SK-N-SH treated with all-trans-retinoic acid at 6 μM for 48 hours (cell line): ENCODE measurements around the gene ZDHHC8.

Experiments
- ATAC-seq: fragments of 200-7000 bp; cut with Tn5 transposase; 3 replicates; pipeline ENCODE4 v1.9.1; 2020; ENCODE audit warnings: mild to moderate bottlenecking, moderate library complexity
- ARNTL ChIP-seq: fragments of 450-650 bp; formaldehyde crosslinking; IDR thresholded peaks from 2 replicates; pipeline ENCODE4 v1.5.0; 2020; ENCODE audit warnings: low read depth, mild to moderate bottlenecking, moderate library complexity, borderline replicate concordance
- BACH2 ChIP-seq: fragments of 250-450 bp; sonication (Bioruptor Pico); IDR thresholded peaks from 2 replicates; pipeline ENCODE4 v1.9.0; 2021; ENCODE audit warnings: mild to moderate bottlenecking, borderline replicate concordance
- CSDC2 ChIP-seq: fragments of 250-450 bp; sonication (Bioruptor Pico); IDR thresholded peaks from 2 replicates; pipeline ENCODE4 v1.5.0; 2020; ENCODE audit warnings: mild to moderate bottlenecking, moderate library complexity
- CSRNP3 ChIP-seq: fragments of 250-450 bp; sonication (Bioruptor Pico); IDR thresholded peaks from 2 replicates; pipeline ENCODE4 v1.5.1; 2021; ENCODE audit warnings: mild to moderate bottlenecking, moderate library complexity
- ESRRG ChIP-seq: fragments of 250-450 bp; sonication (Bioruptor Pico); IDR thresholded peaks from 2 replicates; pipeline ENCODE4 v1.6.1; 2021; ENCODE audit warnings: mild to moderate bottlenecking
- ISL1 ChIP-seq: fragments of 250-450 bp; sonication (Bioruptor Pico); IDR thresholded peaks from 2 replicates; pipeline ENCODE4 v2.1.2; 2022; ENCODE audit warnings: mild to moderate bottlenecking, moderate library complexity
- OSR1 ChIP-seq: fragments of 250-450 bp; sonication (Bioruptor Pico); IDR thresholded peaks from 2 replicates; pipeline ENCODE4 v1.8.0; 2022; ENCODE audit warnings: moderate library complexity, mild to moderate bottlenecking, inconsistent platforms
- POU6F1 ChIP-seq: fragments of 250-450 bp; sonication (Bioruptor Pico); IDR thresholded peaks from 2 replicates; pipeline ENCODE4 v1.8.0; 2021; ENCODE audit warnings: low read depth, mild to moderate bottlenecking, moderate library complexity, borderline replicate concordance
- PPARA ChIP-seq: fragments of 250-450 bp; sonication (Bioruptor Pico); IDR thresholded peaks from 2 replicates; pipeline ENCODE4 v1.5.0; 2020; ENCODE audit warnings: mild to moderate bottlenecking, borderline replicate concordance
- RARB ChIP-seq: fragments of 250-450 bp; sonication (Bioruptor Pico); IDR thresholded peaks from 2 replicates; pipeline ENCODE4 v1.8.0; 2021; ENCODE audit warnings: mild to moderate bottlenecking, moderate library complexity
- SNAI2 ChIP-seq: fragments of 250-450 bp; sonication (Bioruptor Pico); IDR thresholded peaks from 2 replicates; pipeline ENCODE4 v1.5.0; 2020; ENCODE audit warnings: mild to moderate bottlenecking, moderate library complexity
- TCF4 ChIP-seq: fragments of 250-450 bp; sonication (Bioruptor Pico); IDR thresholded peaks from 2 replicates; pipeline ENCODE4 v1.8.0; 2021; ENCODE audit warnings: mild to moderate bottlenecking, moderate library complexity, borderline replicate concordance
- TOX ChIP-seq: fragments of 250-450 bp; sonication (Bioruptor Pico); IDR thresholded peaks from 2 replicates; pipeline ENCODE4 v1.8.0; 2021; ENCODE audit warnings: mild to moderate bottlenecking, moderate library complexity, borderline replicate concordance
- ZC3H10 ChIP-seq: fragments of 250-450 bp; sonication (Bioruptor Pico); IDR thresholded peaks from 2 replicates; pipeline ENCODE4 v1.5.1; 2021; ENCODE audit warnings: mild to moderate bottlenecking, moderate library complexity
- ZFP3 ChIP-seq: fragments of 250-450 bp; sonication (Bioruptor Pico); IDR thresholded peaks from 2 replicates; pipeline ENCODE4 v1.5.0; 2020; ENCODE audit warnings: mild to moderate bottlenecking, moderate library complexity
- ZFP30 ChIP-seq: fragments of 450-650 bp; formaldehyde crosslinking; IDR thresholded peaks from 2 replicates; pipeline ENCODE4 v1.5.0; 2022; ENCODE audit warnings: mild to moderate bottlenecking, moderate library complexity
- ZNF565 ChIP-seq: fragments of 450-650 bp; formaldehyde crosslinking; conservative IDR thresholded peaks from 2 replicates; pipeline ENCODE4 v1.5.0; 2020; ENCODE audit warnings: low read depth, mild to moderate bottlenecking, moderate library complexity
- ZNF70 ChIP-seq: fragments of 450-650 bp; formaldehyde crosslinking; IDR thresholded peaks from 2 replicates; pipeline ENCODE4 v1.5.0; 2020; ENCODE audit warnings: mild to moderate bottlenecking, moderate library complexity
- ZNF8 ChIP-seq: fragments of 450-650 bp; formaldehyde crosslinking; IDR thresholded peaks from 2 replicates; pipeline ENCODE4 v1.5.0; 2020; ENCODE audit warnings: mild to moderate bottlenecking, moderate library complexity
- TF ChIP-seq, protein P1 (sequence below): fragments of 250-450 bp; sonication (Bioruptor Pico); IDR thresholded peaks from 2 replicates; pipeline ENCODE4 v1.8.0; 2020; ENCODE audit warnings: mild to moderate bottlenecking, moderate library complexity, borderline replicate concordance
- TF ChIP-seq, protein P2 (sequence below): fragments of 250-450 bp; sonication (Bioruptor Pico); IDR thresholded peaks from 2 replicates; pipeline ENCODE4 v1.5.0; 2020; ENCODE audit warnings: mild to moderate bottlenecking, moderate library complexity
- TF ChIP-seq, protein P3 (sequence below): fragments of 250-450 bp; sonication (Bioruptor Pico); IDR thresholded peaks from 2 replicates; pipeline ENCODE4 v1.5.1; 2020; ENCODE audit warnings: low read depth, mild to moderate bottlenecking, moderate library complexity

ZDHHC8 gene

GRCh38 chr22:20132686-20133246 is 1.2 kb downstream of the ZDHHC8 start:
- no peak for TF ChIP-seq ESRRG
- TF ChIP-seq CSDC2 (CRISPR knock-in tag), result no peak
- no peak for TF ChIP-seq BACH2 (CRISPR knock-in tag)
- TF ChIP-seq ZFP30, result no peak
- TF ChIP-seq ARNTL (CRISPR knock-in tag), result no peak
- no peak for TF ChIP-seq OSR1
- TF ChIP-seq RARB (CRISPR knock-in tag), result no peak
- no peak for TF ChIP-seq ZNF8 (CRISPR knock-in tag)
- TF ChIP-seq TCF4 (CRISPR knock-in tag), result no peak
- TF ChIP-seq, protein P1, sequence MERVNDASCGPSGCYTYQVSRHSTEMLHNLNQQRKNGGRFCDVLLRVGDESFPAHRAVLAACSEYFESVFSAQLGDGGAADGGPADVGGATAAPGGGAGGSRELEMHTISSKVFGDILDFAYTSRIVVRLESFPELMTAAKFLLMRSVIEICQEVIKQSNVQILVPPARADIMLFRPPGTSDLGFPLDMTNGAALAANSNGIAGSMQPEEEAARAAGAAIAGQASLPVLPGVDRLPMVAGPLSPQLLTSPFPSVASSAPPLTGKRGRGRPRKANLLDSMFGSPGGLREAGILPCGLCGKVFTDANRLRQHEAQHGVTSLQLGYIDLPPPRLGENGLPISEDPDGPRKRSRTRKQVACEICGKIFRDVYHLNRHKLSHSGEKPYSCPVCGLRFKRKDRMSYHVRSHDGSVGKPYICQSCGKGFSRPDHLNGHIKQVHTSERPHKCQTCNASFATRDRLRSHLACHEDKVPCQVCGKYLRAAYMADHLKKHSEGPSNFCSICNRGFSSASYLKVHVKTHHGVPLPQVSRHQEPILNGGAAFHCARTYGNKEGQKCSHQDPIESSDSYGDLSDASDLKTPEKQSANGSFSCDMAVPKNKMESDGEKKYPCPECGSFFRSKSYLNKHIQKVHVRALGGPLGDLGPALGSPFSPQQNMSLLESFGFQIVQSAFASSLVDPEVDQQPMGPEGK, result no peak
- TF ChIP-seq, protein P2, sequence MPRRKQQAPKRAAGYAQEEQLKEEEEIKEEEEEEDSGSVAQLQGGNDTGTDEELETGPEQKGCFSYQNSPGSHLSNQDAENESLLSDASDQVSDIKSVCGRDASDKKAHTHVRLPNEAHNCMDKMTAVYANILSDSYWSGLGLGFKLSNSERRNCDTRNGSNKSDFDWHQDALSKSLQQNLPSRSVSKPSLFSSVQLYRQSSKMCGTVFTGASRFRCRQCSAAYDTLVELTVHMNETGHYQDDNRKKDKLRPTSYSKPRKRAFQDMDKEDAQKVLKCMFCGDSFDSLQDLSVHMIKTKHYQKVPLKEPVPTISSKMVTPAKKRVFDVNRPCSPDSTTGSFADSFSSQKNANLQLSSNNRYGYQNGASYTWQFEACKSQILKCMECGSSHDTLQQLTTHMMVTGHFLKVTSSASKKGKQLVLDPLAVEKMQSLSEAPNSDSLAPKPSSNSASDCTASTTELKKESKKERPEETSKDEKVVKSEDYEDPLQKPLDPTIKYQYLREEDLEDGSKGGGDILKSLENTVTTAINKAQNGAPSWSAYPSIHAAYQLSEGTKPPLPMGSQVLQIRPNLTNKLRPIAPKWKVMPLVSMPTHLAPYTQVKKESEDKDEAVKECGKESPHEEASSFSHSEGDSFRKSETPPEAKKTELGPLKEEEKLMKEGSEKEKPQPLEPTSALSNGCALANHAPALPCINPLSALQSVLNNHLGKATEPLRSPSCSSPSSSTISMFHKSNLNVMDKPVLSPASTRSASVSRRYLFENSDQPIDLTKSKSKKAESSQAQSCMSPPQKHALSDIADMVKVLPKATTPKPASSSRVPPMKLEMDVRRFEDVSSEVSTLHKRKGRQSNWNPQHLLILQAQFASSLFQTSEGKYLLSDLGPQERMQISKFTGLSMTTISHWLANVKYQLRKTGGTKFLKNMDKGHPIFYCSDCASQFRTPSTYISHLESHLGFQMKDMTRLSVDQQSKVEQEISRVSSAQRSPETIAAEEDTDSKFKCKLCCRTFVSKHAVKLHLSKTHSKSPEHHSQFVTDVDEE (CRISPR knock-in tag), result no peak
- no peak for TF ChIP-seq TOX (CRISPR knock-in tag)
- TF ChIP-seq POU6F1 (CRISPR knock-in tag), result no peak
- no peak for TF ChIP-seq SNAI2 (CRISPR knock-in tag)
- no peak for TF ChIP-seq PPARA (CRISPR knock-in tag)
- no peak for TF ChIP-seq CSRNP3 (CRISPR knock-in tag)
- TF ChIP-seq ISL1, result no peak
- TF ChIP-seq ZNF565, result no peak
- TF ChIP-seq, all 23 proteins: peak for 0
- ATAC-seq, result no peak

DNA sequence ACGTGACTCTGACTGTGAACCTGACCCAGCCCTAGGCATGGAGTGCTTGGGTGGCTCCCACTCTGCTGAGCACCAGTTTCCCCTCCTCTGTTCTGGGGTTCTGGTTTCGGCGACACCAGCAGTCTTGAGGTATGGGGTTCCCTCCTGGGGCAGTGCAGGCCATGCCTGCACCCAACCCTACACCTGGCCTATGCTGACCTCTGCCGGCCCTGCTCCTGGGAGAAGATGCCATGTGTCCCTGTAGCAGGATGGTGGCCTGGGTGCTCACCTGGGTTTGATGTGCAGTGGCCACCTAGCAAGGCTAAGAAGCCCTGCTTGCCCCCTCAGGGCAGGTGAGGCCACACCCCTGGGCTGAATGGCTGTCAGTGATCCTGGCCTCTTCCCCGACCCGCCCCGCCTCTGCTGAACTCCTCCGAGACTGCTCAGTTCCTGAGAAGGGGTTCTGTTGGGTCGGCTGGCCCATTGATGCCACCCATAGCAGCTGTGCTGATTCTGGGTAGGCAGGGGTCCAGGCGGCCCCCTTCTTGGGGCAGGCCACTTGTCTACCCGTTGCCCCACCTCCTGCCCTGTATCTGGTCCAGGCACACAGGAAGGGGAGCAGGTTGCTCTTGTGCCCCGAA is 2.4 kb downstream of the ZDHHC8 start:
- TF ChIP-seq ESRRG (no peak), ZFP3 (no peak), ZFP30 (no peak), TCF4 (CRISPR knock-in tag) (no peak), POU6F1 (CRISPR knock-in tag) (no peak), OSR1 (no peak), SNAI2 (CRISPR knock-in tag) (no peak), RARB (CRISPR knock-in tag) (no peak), CSDC2 (CRISPR knock-in tag) (no peak), ZNF70 (CRISPR knock-in tag) (no peak), CSRNP3 (CRISPR knock-in tag) (no peak), PPARA (CRISPR knock-in tag) (no peak), TOX (CRISPR knock-in tag) (no peak), ZC3H10 (CRISPR knock-in tag) (no peak), ZNF8 (CRISPR knock-in tag) (no peak), ZNF565 (no peak)
- TF ChIP-seq, protein P3, sequence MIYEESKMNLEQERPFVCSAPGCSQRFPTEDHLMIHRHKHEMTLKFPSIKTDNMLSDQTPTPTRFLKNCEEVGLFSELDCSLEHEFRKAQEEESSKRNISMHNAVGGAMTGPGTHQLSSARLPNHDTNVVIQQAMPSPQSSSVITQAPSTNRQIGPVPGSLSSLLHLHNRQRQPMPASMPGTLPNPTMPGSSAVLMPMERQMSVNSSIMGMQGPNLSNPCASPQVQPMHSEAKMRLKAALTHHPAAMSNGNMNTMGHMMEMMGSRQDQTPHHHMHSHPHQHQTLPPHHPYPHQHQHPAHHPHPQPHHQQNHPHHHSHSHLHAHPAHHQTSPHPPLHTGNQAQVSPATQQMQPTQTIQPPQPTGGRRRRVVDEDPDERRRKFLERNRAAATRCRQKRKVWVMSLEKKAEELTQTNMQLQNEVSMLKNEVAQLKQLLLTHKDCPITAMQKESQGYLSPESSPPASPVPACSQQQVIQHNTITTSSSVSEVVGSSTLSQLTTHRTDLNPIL (CRISPR knock-in tag), result no peak
- TF ChIP-seq, protein P1, result no peak
- no peak for ATAC-seq
